Progenitor cell of endocrine pancreas (in vitro differentiated cells): ENCODE measurements around the gene EFCAB5. TPM values are rescaled to one million over a fixed set of nuclear protein-coding genes. Genes with fewer than 3 reads are reported as not detected.
"Not testable (repeated sequence)": the region's sequence is repeated elsewhere in the genome, so short reads cannot be mapped to it uniquely, and the experiment has no call there.

Source experiments
- DNase-seq: peaks from one replicate; pipeline ENCODE4 v3.0.0; 2021; ENCODE audit warnings: low spot score; ENCODE audit not compliant: unreplicated experiment
- H3K27ac Mint-ChIP-seq: 2 replicates; pipeline ENCODE4 v1.8.0; 2021; ENCODE audit warnings: mild to moderate bottlenecking, moderate library complexity, mixed read lengths
- H3K27me3 Mint-ChIP-seq: 2 replicates; pipeline ENCODE4 v1.8.0; 2021; ENCODE audit warnings: mixed read lengths
- H3K36me3 Mint-ChIP-seq: 2 replicates; pipeline ENCODE4 v1.8.0; 2022; ENCODE audit warnings: mixed read lengths; ENCODE audit not compliant: insufficient read depth
- H3K4me1 Mint-ChIP-seq: 2 replicates; pipeline ENCODE4 v1.8.0; 2021; ENCODE audit warnings: low read depth, mixed read lengths
- H3K4me3 Mint-ChIP-seq: 2 replicates; pipeline ENCODE4 v1.8.0; 2021; ENCODE audit warnings: low read depth, mild to moderate bottlenecking, moderate library complexity, mixed read lengths
- H3K9me3 Mint-ChIP-seq: 2 replicates; pipeline ENCODE4 v1.8.0; 2021; ENCODE audit warnings: low read depth, mixed read lengths
- total RNA-seq: library from RNA; stranded (reverse); gene quantifications from 2 replicates; pipeline ENCODE4 v1.2.1, GENCODE V29; 2021
- TF ChIP-seq, protein P1 (sequence below): fragments of 200-600 bp; sonication (generic); IDR thresholded peaks from one replicate; pipeline ENCODE4 v1.5.0; 2021; ENCODE audit warnings: antibody characterized with exemption, mild to moderate bottlenecking; ENCODE audit not compliant: unreplicated experiment

EFCAB5 gene
- total RNA-seq, 1 donor from 2014 or later = not detected

DNA sequence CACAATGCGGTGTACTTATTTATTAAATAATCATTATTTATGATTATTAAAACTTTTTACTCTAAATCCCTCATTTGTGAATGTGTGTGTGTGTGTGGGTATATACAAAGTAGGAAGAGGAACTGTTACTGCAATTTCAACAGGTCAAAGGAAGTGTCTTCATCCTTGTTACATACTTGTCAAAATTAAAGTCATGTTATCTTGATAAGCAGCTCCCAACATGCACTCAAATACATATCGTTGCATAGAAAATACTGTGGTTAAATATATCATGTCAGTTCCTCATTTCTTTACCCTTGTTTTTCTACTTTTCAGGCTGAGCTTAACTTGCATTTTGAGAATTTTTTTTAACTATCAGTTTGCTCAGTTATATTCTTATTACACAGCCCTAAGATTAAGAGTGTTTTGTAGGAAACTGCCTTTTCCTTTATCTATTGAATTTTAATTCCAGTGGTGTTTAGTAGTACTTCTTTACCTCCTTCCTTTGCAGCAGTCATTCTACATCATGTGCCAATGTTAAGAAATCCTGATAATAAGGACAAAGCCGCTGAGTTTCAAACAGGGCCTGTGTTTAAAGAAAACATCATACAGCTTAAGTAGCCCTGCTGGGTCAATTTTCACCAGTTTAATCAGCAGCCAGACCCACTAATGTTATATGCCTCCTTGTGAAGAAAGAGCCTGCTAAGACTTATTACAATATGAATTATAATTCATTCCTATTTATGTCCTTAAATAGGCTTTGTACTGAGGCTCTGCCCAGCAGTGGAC is 7.2 kb downstream of the EFCAB5 start:
- Mint-ChIP-seq H3K4me3 (no peak overlapping the region), H3K4me1 (peaks cover 16% of the 10 kb centered on the region), H3K27ac (peak overlapping the region; percentile 53), H3K27me3 (no peaks in the 10 kb centered on the region), H3K36me3 (peaks cover 1% of the 10 kb centered on the region), H3K9me3 (peaks cover 6% of the 10 kb centered on the region)
- no peak for DNase-seq
- TF ChIP-seq, protein P1, sequence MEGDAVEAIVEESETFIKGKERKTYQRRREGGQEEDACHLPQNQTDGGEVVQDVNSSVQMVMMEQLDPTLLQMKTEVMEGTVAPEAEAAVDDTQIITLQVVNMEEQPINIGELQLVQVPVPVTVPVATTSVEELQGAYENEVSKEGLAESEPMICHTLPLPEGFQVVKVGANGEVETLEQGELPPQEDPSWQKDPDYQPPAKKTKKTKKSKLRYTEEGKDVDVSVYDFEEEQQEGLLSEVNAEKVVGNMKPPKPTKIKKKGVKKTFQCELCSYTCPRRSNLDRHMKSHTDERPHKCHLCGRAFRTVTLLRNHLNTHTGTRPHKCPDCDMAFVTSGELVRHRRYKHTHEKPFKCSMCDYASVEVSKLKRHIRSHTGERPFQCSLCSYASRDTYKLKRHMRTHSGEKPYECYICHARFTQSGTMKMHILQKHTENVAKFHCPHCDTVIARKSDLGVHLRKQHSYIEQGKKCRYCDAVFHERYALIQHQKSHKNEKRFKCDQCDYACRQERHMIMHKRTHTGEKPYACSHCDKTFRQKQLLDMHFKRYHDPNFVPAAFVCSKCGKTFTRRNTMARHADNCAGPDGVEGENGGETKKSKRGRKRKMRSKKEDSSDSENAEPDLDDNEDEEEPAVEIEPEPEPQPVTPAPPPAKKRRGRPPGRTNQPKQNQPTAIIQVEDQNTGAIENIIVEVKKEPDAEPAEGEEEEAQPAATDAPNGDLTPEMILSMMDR = no peak

DNA sequence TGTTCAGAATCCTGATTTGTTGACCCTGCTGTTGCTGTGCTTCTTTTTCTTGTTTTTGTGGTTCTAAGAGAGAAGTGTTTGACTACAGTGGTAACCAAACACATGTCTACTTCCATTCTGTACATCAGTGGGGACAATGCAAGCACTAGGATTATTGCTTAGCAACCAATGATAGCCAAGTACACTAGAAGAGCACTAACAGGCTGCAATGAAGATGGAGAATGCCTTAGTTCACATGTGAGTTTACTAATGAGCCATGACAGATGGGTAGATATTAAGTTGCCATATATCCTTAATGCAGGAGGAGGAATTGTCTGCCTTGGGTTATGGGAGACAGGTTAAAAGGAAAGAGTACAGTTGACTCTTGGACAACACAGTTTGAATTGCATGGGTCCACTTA is 8.3 kb downstream of the EFCAB5 start:
- Mint-ChIP-seq H3K9me3 (peaks cover 12% of the 10 kb centered on the region), H3K27me3 (no peaks in the 10 kb centered on the region), H3K27ac (no peak overlapping the region), H3K36me3 (peaks cover 4% of the 10 kb centered on the region), H3K4me1 (peaks cover 16% of the 10 kb centered on the region), H3K4me3 (no peak overlapping the region)
- TF ChIP-seq, protein P1 = no peak
- DNase-seq = no peak

DNA sequence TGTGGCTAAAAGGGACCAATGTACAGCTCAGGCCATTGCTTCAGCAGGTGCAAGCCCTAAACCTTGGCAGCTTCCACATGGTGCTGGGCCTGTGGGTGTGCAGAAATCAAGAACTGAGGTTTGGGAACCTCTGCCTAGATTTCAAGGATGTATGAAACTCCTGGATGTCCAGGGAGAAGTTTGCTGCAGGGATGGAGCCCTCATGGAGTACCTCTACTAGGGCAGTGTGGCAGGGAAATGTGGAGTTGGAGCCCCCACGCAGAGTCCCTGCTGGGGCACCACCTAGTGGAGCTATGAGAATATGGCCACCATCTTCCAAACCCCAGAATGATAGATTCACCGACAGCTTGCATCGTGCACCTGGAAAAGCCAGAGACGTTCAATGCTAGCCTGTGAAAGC is 13.0 kb downstream of the EFCAB5 start:
- H3K36me3 Mint-ChIP-seq = peaks cover 6% of the 10 kb centered on the region
- no peak overlapping the region for H3K27ac Mint-ChIP-seq
- H3K4me3 Mint-ChIP-seq = no peak overlapping the region
- H3K9me3 Mint-ChIP-seq = peaks cover 19% of the 10 kb centered on the region
- H3K27me3 Mint-ChIP-seq = no peaks in the 10 kb centered on the region
- TF ChIP-seq, protein P1 = no peak
- DNase-seq = no peak
- peaks cover 5% of the 10 kb centered on the region for H3K4me1 Mint-ChIP-seq

DNA sequence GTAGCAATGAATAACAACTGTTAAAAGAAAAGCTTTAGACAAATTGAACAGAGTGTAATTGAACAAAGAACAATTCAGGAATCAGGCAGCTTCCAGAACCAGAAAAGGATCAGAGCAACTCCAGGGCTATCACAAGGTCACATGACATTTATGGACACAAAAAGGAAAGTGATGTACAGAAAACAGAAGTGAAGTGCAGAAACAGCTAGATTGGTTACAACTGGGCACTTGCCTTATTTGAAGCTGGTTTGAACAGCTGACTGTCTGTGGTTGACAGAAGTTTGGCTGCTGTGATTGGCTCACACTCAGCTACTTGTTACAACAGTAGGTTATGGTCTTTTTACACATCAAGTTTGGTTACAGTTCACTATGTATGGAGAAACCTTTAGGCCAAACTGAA is 14.8 kb downstream of the EFCAB5 start:
- no peak for DNase-seq
- Mint-ChIP-seq H3K27me3 (no peaks in the 10 kb centered on the region), H3K36me3 (peaks cover 6% of the 10 kb centered on the region), H3K4me1 (no peaks in the 10 kb centered on the region), H3K9me3 (peaks cover 19% of the 10 kb centered on the region), H3K27ac (no peak overlapping the region), H3K4me3 (no peak overlapping the region)
- TF ChIP-seq, protein P1 = no peak

DNA sequence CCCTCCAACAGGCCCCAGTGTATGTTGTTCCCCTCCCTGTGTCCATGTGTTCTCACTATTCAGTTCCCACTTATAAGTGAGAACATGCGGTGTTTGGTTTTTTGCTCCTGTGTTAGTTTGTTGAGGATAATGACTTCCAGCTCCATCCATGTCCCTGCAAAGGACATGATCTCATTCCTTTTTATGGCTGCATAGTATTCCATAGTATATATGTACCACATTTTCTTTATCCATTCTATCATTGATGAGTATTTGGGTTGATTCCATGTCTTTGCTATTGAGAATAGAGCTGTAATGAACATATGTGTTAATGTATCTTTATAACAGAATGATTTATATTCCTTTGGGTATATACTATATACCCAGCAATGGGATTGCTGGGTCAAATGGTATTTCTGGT is 16.1 kb downstream of the EFCAB5 start:
- not testable (repeated sequence) for DNase-seq, H3K27me3 Mint-ChIP-seq, H3K4me1 Mint-ChIP-seq, H3K4me3 Mint-ChIP-seq, H3K27ac Mint-ChIP-seq, H3K36me3 Mint-ChIP-seq
- H3K9me3 Mint-ChIP-seq = peaks cover 20% of the 10 kb centered on the region
